Upper lobe of left lung (tissue), 6 donors: ENCODE results near the gene INCENP. TPM values are rescaled to one million over a fixed set of nuclear protein-coding genes. Genes with fewer than 3 reads are reported as not detected.

Source experiments
- ATAC-seq, 2 donors: fragments of 200-7000 bp; cut with Tn5 transposase; one replicate each; pipeline ENCODE4 v1.9.1; 2022; ENCODE audit warnings: mild to moderate bottlenecking in 2 of 2, moderate library complexity in 2 of 2; ENCODE audit not compliant: low FRiP score in 2 of 2
- DNase-seq, 2 donors: peaks; one replicate each; pipeline ENCODE4 v3.0.0-alpha.2; 2019 to 2020
- H3K27ac ChIP-seq, 4 donors: fragments of 200-600 bp; sonication (generic); one replicate each; pipeline ENCODE4 v1.5.1; 2016 to 2019
- H3K27me3 ChIP-seq, 4 donors: fragments of 200-600 bp; sonication (generic); one replicate each; pipeline ENCODE4 v1.5.1; 2017 to 2019
- H3K36me3 ChIP-seq, 4 donors: fragments of 200-600 bp; sonication (generic); one replicate each; pipeline ENCODE4 v1.5.1; 2016 to 2019
- H3K4me1 ChIP-seq, 4 donors: fragments of 200-600 bp; sonication (generic); one replicate each; pipeline ENCODE4 v1.5.1; 2018 to 2019
- H3K4me3 ChIP-seq, 4 donors: fragments of 200-600 bp; sonication (generic); one replicate each; pipeline ENCODE4 v1.5.1; 2017 to 2019; ENCODE audit warnings: mild to moderate bottlenecking in 2 of 4, moderate library complexity in 1 of 4
- H3K9me3 ChIP-seq, 4 donors: fragments of 200-600 bp; sonication (generic); one replicate each; pipeline ENCODE4 v1.5.1; 2018 to 2019
- EP300 ChIP-seq, 4 donors: sonication (generic); formaldehyde crosslinking; IDR thresholded peaks; one replicate each; pipeline ENCODE4 v1.5.1; 2017; ENCODE audit warnings: antibody characterized with exemption in 4 of 4, control low read depth in 2 of 4
- POLR2A ChIP-seq, 4 donors: fragments of 450-650 bp; IDR thresholded peaks; one replicate each; pipeline ENCODE4 v1.5.1; 2016 to 2017; ENCODE audit warnings: antibody characterized with exemption in 4 of 4, mild to moderate bottlenecking in 2 of 4
- POLR2AphosphoS5 ChIP-seq, 2 donors: sonication (generic); formaldehyde crosslinking; IDR thresholded peaks; one replicate each; pipeline ENCODE4 v1.5.1; 2017; ENCODE audit warnings: antibody characterized with exemption in 2 of 2
- WGBS, 2 donors: methylation state at CpG; one replicate each; pipeline ENCODE4 v1.1.5; 2017 to 2018; 5-methylcytosine and 5-hydroxymethylcytosine counted together
- total RNA-seq, 6 donors: library from RNA; depleted of rRNA in 4 of 6; stranded (reverse); fragments of >200 nt in 4 of 6; gene quantifications; one replicate each; pipeline versions ENCODE4 v1.1.0 to v1.2.1, GENCODE V29; 2016 to 2021
- TF ChIP-seq, protein P1 (sequence below), 6 experiments: fragments of 450-650 bp in 4 of 6; fragments of 200-600 bp in 2 of 6; sonication (generic) in 2 of 6; IDR thresholded peaks; one replicate each; pipeline ENCODE4 v1.5.1; 2016 to 2019; ENCODE audit warnings: antibody characterized with exemption in 6 of 6
- donor health status: DM: no; HTN: no; CAD: no; lungs with moderate emphysema.
- donor health status: DM: no; HTN: yes; CAD: no; lungs with severe emphysema.

The INCENP gene
- total RNA-seq, 6 donors from 2014 or later = 11.9 to 44.0 (median 19.7) TPM

DNA sequence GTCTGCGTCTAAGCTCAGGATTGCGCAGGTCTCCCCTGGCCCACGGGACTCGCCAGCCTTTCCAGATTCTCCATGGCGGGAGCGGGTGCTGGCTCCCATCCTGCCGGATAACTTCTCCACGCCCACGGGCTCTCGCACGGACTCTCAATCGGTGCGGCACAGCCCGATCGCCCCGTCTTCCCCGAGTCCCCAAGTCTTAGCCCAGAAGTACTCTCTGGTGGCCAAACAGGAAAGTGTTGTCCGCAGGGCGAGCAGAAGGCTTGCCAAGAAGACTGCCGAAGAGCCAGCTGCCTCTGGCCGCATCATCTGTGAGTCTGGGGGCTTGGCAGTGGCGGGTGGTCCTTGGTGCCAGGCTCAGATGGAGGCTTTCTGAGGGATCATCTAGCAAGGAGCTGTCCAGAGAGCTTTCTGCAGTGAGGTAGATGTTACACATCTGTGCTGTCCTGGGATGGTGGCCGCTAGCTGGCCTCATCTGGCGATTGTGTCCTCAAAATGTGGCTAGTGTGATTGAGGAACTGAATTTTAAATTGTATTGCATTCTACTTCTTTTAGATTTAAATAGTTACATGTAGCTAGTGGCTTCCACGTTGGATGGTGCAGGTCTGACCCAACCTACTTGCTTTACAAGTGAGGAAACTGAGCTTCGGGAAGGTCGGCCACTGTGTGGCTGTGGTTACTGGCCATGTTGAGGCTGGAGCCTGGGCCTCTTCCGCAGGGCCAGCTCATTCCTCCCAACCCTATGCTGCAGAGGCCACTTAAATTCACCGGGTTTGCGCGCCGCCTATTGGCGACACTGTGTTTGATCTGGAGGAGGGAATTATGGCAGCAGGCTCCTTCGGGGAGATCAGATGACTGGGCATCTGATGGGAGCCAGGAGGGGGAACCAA lies 6.7 kb downstream of the INCENP start:
- no peak for DNase-seq
- H3K27me3 ChIP-seq = no peaks in the 10 kb centered on the region
- no peak for TF ChIP-seq POLR2AphosphoS5 (IDR thresholded peaks at IDR 0.05)
- TF ChIP-seq EP300 (IDR thresholded peaks at IDR 0.05) = no peak
- TF ChIP-seq POLR2A (IDR thresholded peaks at IDR 0.05) = no peak
- TF ChIP-seq, protein P1, sequence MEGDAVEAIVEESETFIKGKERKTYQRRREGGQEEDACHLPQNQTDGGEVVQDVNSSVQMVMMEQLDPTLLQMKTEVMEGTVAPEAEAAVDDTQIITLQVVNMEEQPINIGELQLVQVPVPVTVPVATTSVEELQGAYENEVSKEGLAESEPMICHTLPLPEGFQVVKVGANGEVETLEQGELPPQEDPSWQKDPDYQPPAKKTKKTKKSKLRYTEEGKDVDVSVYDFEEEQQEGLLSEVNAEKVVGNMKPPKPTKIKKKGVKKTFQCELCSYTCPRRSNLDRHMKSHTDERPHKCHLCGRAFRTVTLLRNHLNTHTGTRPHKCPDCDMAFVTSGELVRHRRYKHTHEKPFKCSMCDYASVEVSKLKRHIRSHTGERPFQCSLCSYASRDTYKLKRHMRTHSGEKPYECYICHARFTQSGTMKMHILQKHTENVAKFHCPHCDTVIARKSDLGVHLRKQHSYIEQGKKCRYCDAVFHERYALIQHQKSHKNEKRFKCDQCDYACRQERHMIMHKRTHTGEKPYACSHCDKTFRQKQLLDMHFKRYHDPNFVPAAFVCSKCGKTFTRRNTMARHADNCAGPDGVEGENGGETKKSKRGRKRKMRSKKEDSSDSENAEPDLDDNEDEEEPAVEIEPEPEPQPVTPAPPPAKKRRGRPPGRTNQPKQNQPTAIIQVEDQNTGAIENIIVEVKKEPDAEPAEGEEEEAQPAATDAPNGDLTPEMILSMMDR (IDR thresholded peaks at IDR 0.05) = no peak
- peaks cover 0 to 4% (median 2%) of the 10 kb centered on the region in 4 donors for H3K4me1 ChIP-seq
- no peak overlapping the region for H3K27ac ChIP-seq
- no peak for ATAC-seq
- H3K4me3 ChIP-seq = no peak overlapping the region
- H3K36me3 ChIP-seq = peaks cover 9 to 43% (median 24%) of the 10 kb centered on the region in 4 donors
- 96 to 97% methylated on average over 33 of the region's 34 CpGs for WGBS, 2 donors
- H3K9me3 ChIP-seq = no peaks in the 10 kb centered on the region

DNA sequence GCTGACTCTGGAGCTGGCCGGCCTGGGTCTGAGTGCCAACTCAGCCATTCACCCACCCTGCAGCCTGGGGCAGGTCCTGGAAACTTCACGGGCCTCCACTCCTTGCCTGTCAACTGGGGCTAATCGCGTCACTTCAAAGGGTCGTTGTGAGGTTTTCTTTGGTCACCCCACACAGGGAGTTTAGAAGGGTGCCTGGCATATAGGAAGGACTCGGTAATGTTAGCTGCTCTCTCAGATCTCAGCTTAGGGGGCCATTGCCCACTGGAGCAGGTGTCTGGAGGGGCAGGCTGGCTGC lies 7.3 kb downstream of the INCENP start:
- Histone ChIP-seq H3K4me1 (no peaks in the 10 kb centered on the region), H3K27me3 (no peaks in the 10 kb centered on the region), H3K36me3 (peaks cover 9 to 43% (median 24%) of the 10 kb centered on the region in 4 donors), H3K27ac (no peak overlapping the region), H3K9me3 (no peaks in the 10 kb centered on the region), H3K4me3 (no peak overlapping the region)
- no peak for DNase-seq
- TF ChIP-seq EP300 (IDR thresholded peaks at IDR 0.05) (no peak), POLR2A (IDR thresholded peaks at IDR 0.05) (no peak), POLR2AphosphoS5 (IDR thresholded peaks at IDR 0.05) (no peak)
- ATAC-seq = no peak
- whole genome bisulfite sequencing, 2 donors = 94 to 96% methylated on average over 5 to 6 of the region's 6 CpGs

DNA sequence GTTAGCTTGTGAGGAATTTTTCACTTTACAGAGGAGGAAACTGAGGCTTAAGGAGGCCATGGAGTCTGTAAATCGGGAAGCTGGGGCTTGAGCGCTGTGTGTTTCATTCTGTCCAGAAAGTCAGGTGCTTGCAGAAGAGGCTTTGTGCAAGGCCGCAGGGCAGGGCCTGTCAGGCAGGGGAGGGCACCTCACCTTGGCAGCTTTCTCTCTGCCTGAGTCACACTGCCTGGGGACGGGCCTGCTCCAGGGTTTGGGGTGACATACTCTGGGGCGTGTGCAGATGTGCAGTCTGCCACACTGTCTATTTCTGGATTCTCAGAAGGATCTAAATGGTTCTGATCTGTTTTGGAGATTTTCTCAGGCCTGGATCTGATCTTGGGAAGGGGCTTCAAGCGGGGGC lies 8.4 kb downstream of the INCENP start:
- no peak overlapping the region for H3K4me3 ChIP-seq
- 90 to 96% methylated on average over 4 to 6 of the region's 6 CpGs for WGBS, 2 donors
- ATAC-seq = no peak
- H3K27ac ChIP-seq = no peak overlapping the region
- H3K9me3 ChIP-seq = no peaks in the 10 kb centered on the region
- peaks cover 9 to 44% (median 24%) of the 10 kb centered on the region in 4 donors for H3K36me3 ChIP-seq
- TF ChIP-seq POLR2A (IDR thresholded peaks at IDR 0.05) (no peak), EP300 (IDR thresholded peaks at IDR 0.05) (no peak)
- TF ChIP-seq, protein P1 (IDR thresholded peaks at IDR 0.05) = no peak
- DNase-seq = no peak
- H3K4me1 ChIP-seq = no peaks in the 10 kb centered on the region
- H3K27me3 ChIP-seq = no peaks in the 10 kb centered on the region

DNA sequence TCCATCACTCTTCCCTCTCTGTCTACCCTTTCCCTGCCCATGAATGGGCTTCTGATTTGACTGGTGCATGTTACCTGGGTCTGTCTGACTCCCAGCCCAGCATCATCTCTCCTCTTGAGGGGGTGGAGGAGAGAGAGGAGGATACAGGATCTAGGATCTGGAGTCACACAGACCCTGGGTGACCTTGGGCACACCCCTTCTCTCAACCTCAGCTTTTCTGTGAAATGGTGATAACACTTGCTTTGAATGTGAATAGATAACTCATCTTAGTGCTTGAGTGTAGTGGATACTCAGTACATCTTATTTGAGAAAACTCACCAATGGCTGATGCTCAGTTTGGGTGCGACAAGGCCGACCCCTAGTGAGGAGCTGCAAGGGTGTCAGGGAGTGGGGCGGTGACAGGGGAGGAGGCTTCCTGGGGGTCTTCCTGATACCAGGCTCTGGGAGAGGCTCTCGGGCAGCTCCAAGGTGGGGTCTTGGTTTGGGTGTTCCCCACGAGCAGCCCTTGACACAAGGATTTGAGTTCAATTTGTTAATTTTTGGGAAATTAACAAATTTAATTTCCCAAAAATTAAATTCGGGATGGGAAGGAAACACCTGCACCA lies 9.0 kb downstream of the INCENP start:
- no peaks in the 10 kb centered on the region for H3K4me1 ChIP-seq
- ATAC-seq (no peak), DNase-seq (no peak)
- no peaks in the 10 kb centered on the region for H3K27me3 ChIP-seq
- no peak overlapping the region for H3K4me3 ChIP-seq
- no peaks in the 10 kb centered on the region for H3K9me3 ChIP-seq
- H3K27ac ChIP-seq = no peak overlapping the region
- WGBS, 2 donors = 80 to 87% methylated on average over 6 of the region's 6 CpGs
- H3K36me3 ChIP-seq = peaks cover 9 to 50% (median 25%) of the 10 kb centered on the region in 4 donors
- TF ChIP-seq POLR2A (IDR thresholded peaks at IDR 0.05) = no peak

DNA sequence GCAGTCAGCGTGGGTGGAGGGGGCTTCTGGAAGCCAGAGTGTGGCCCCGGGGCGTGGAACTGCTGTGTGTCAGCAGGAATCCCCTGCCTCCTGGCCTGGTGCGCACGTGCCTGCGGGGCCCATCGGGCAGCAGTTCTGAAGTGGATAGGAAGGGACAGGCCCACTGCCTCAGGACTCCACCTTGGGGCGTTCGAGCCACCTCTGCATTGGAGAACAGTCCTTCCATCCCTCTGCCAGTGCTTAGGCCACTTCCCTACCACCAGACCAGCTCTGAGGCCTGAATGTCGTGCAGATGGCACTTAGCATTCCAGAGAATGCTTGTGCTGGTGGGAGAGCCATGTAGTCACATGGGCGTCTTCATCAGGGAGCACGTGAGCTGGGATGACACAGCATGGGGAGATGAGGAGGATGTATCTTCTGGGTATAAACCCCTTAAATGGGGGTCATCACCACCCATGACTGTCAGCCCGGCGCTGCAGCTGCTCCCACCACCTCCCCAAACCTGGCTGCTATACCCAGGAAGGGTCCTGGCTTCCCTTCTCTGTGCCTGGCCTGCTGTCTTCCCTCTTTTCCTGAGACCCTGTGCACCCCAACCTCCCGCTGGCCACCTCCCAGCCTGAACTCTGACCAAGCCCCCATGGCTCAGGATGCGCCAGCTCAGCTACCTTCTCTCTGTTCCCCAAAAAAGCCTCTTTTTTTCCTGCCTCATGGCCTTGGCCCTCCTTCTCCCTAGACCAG lies 9.7 kb downstream of the INCENP start:
- Histone ChIP-seq H3K4me3 (no peak overlapping the region), H3K27ac (no peak overlapping the region), H3K36me3 (peaks cover 9 to 52% (median 29%) of the 10 kb centered on the region in 4 donors), H3K4me1 (no peaks in the 10 kb centered on the region), H3K27me3 (no peaks in the 10 kb centered on the region), H3K9me3 (no peaks in the 10 kb centered on the region)
- no peak for DNase-seq
- no peak for ATAC-seq
- 86 to 87% methylated on average over 14 of the region's 16 CpGs for WGBS, 2 donors
- TF ChIP-seq POLR2AphosphoS5 (IDR thresholded peaks at IDR 0.05) = no peak
- TF ChIP-seq, protein P1 (IDR thresholded peaks at IDR 0.05) = no peak
- no peak for TF ChIP-seq POLR2A (IDR thresholded peaks at IDR 0.05)
- no peak for TF ChIP-seq EP300 (IDR thresholded peaks at IDR 0.05)
